DND-41 (cell line): ENCODE results near the gene SMIM17.

Source experiments
- CTCF ChIP-seq: IDR thresholded peaks from 2 replicates; pipeline ENCODE4 v1.5.1; 2012; ENCODE audit warnings: borderline replicate concordance, low read length, moderate library complexity, mild to moderate bottlenecking; ENCODE audit not compliant: poor library complexity, severe bottlenecking; ENCODE audit errors: extremely low read depth
- EZH2 ChIP-seq: IDR thresholded peaks from 3 replicates; pipeline ENCODE4 v1.6.1; 2012; ENCODE audit warnings: borderline replicate concordance, low read depth, mild to moderate bottlenecking, moderate library complexity, low read length, inconsistent platforms; ENCODE audit not compliant: severe bottlenecking

GRCh38 chr19:56601375-56601774 lies 41.6 kb upstream of the SMIM17 start:
- no peak for TF ChIP-seq CTCF
- no peak for TF ChIP-seq EZH2
